Uterus (tissue), 2 donors: ENCODE data around the gene TBC1D5.

Experiments
- POLR2A ChIP-seq, 2 donors: fragments of 450-650 bp; IDR thresholded peaks; one replicate each; pipeline ENCODE4 v1.6.1; 2016; ENCODE audit warnings: antibody characterized with exemption in 2 of 2, mild to moderate bottlenecking in 1 of 2, moderate library complexity in 1 of 2
- TF ChIP-seq, protein P1 (sequence below), 4 experiments: fragments of 200-600 bp in 2 of 4; fragments of 450-650 bp in 2 of 4; sonication (generic) in 2 of 4; IDR thresholded peaks; one replicate each; pipeline ENCODE4 v1.5.1; 2016 to 2019; ENCODE audit warnings: antibody characterized with exemption in 4 of 4, mild to moderate bottlenecking in 2 of 4, moderate library complexity in 1 of 4

DNA sequence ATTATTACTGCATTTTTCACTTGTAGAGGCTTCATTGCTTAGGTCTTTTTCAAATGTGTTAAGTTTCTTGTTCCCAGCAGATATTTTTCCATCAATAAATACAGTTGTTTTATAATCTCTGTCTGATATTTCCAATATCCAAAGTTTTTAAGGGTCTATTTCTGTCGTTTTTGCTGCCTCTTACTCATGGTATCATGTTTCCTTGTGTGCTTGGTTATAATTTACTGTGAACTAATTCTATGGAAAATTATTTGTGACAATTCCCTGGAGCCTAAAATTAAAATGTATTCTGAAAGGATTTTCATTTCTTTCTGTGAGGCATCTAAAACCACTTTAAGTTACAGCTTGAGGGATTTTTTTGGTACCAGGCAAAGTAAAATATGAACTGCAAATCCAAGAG, 17.5 kb downstream of the TBC1D5 start:
- TF ChIP-seq, protein P1, sequence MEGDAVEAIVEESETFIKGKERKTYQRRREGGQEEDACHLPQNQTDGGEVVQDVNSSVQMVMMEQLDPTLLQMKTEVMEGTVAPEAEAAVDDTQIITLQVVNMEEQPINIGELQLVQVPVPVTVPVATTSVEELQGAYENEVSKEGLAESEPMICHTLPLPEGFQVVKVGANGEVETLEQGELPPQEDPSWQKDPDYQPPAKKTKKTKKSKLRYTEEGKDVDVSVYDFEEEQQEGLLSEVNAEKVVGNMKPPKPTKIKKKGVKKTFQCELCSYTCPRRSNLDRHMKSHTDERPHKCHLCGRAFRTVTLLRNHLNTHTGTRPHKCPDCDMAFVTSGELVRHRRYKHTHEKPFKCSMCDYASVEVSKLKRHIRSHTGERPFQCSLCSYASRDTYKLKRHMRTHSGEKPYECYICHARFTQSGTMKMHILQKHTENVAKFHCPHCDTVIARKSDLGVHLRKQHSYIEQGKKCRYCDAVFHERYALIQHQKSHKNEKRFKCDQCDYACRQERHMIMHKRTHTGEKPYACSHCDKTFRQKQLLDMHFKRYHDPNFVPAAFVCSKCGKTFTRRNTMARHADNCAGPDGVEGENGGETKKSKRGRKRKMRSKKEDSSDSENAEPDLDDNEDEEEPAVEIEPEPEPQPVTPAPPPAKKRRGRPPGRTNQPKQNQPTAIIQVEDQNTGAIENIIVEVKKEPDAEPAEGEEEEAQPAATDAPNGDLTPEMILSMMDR (IDR thresholded peaks at IDR 0.05) = no peak
- TF ChIP-seq POLR2A (IDR thresholded peaks at IDR 0.05) = no peak
